ENCODE measurements around the gene NEK2.

- TF ChIP-seq CTCF (conservative IDR thresholded peaks at IDR 0.05 in 1 of 2, IDR thresholded peaks at IDR 0.05 in 1 of 2; ENCODE audit: extremely low read depth in 1 of 2, insufficient read depth in 1 of 2, low read depth in 1 of 2, low read length in 2 of 2) (no peak), EZH2 (IDR thresholded peaks at IDR 0.05; ENCODE audit: borderline replicate concordance, low read length) (no peak)
Observed at GRCh38 chr1:211688421-211688820, 13.0 kb upstream of the NEK2 start.
